Measurements from ENCODE around the gene IPO13.

IPO13 gene

GRCh38 chr1:43952731-43953346 is 6.1 kb downstream of the IPO13 start:
- H3K4me1 ChIP-seq (ENCODE audit: insufficient read depth, low read length, poor library complexity, severe bottlenecking): peaks cover 7% of the 10 kb centered on the region
- no peaks in the 10 kb centered on the region for H4K20me1 ChIP-seq (ENCODE audit: insufficient read depth, low read length, poor library complexity, severe bottlenecking)
- H2AFZ ChIP-seq (ENCODE audit: low read length): no peak overlapping the region
- H3F3A ChIP-seq (ENCODE audit: low read depth): no peaks in the 10 kb centered on the region
- H3K9me3 ChIP-seq (ENCODE audit: insufficient read depth, low read depth, low read length): no peaks in the 10 kb centered on the region
- H3K27me3 ChIP-seq (ENCODE audit: insufficient read depth, low read length, poor library complexity, severe bottlenecking): no peaks in the 10 kb centered on the region
- no peak overlapping the region for H3K4me2 ChIP-seq (ENCODE audit: low read depth, low read length, poor library complexity, severe bottlenecking)
- no peaks in the 10 kb centered on the region for H3K36me3 ChIP-seq (ENCODE audit: insufficient read depth, low read length)
- H3K79me2 ChIP-seq (ENCODE audit: insufficient read depth, low read length): peaks cover 7% of the 10 kb centered on the region
- H3K9ac ChIP-seq (ENCODE audit: low read depth, low read length, poor library complexity, severe bottlenecking): no peak overlapping the region
- no peak overlapping the region for H3K4me3 ChIP-seq (ENCODE audit: low read length, poor library complexity, severe bottlenecking)
- TF ChIP-seq EZH2phosphoT487 (IDR thresholded peaks at IDR 0.05; ENCODE audit: borderline replicate concordance): no peak
- TF ChIP-seq, protein P1, sequence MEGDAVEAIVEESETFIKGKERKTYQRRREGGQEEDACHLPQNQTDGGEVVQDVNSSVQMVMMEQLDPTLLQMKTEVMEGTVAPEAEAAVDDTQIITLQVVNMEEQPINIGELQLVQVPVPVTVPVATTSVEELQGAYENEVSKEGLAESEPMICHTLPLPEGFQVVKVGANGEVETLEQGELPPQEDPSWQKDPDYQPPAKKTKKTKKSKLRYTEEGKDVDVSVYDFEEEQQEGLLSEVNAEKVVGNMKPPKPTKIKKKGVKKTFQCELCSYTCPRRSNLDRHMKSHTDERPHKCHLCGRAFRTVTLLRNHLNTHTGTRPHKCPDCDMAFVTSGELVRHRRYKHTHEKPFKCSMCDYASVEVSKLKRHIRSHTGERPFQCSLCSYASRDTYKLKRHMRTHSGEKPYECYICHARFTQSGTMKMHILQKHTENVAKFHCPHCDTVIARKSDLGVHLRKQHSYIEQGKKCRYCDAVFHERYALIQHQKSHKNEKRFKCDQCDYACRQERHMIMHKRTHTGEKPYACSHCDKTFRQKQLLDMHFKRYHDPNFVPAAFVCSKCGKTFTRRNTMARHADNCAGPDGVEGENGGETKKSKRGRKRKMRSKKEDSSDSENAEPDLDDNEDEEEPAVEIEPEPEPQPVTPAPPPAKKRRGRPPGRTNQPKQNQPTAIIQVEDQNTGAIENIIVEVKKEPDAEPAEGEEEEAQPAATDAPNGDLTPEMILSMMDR (conservative IDR thresholded peaks at IDR 0.05; ENCODE audit: low read length): no peak
- no peaks in the 10 kb centered on the region for H3K9me2 ChIP-seq (replicated peaks; ENCODE audit: low read depth, low read length)

DNA sequence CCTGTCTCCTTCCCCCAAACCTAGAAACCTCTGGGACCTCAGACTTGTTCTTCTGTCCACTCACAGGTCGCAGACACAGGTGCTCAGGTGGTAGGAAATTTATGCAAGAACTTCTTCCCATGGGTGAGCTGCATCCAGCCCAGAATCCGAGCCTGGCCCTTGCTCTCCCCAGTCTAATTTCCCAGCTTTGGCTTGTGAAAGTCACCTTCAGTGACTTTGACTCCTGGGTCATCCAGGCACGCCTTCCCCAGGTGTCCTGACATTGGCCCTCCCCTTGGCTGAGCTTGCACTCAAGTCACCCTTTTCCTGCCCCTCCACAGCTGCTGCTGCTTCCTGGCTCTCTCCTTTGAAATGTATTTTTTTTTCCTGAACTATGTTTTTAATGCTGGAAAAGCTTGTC is 6.6 kb downstream of the IPO13 start:
- TF ChIP-seq, protein P1 (conservative IDR thresholded peaks at IDR 0.05; ENCODE audit: low read length): no peak
- no peak for TF ChIP-seq EZH2phosphoT487 (IDR thresholded peaks at IDR 0.05; ENCODE audit: borderline replicate concordance)
- Histone ChIP-seq H3K79me2 (ENCODE audit: insufficient read depth, low read length) (0 out of 2 replicates have a peak, but pooled peaks cover 1% of the 10 kb centered on the region), H3F3A (ENCODE audit: low read depth) (no peaks in the 10 kb centered on the region), H3K9me2 (replicated peaks; ENCODE audit: low read depth, low read length) (no peaks in the 10 kb centered on the region), H3K4me3 (ENCODE audit: low read length, poor library complexity, severe bottlenecking) (no peak overlapping the region), H3K27me3 (ENCODE audit: insufficient read depth, low read length, poor library complexity, severe bottlenecking) (no peaks in the 10 kb centered on the region), H2AFZ (ENCODE audit: low read length) (no peak overlapping the region), H3K9me3 (ENCODE audit: insufficient read depth, low read depth, low read length) (no peaks in the 10 kb centered on the region), H4K20me1 (ENCODE audit: insufficient read depth, low read length, poor library complexity, severe bottlenecking) (no peaks in the 10 kb centered on the region), H3K4me2 (ENCODE audit: low read depth, low read length, poor library complexity, severe bottlenecking) (no peak overlapping the region), H3K9ac (ENCODE audit: low read depth, low read length, poor library complexity, severe bottlenecking) (no peak overlapping the region), H3K4me1 (ENCODE audit: insufficient read depth, low read length, poor library complexity, severe bottlenecking) (peaks cover 3% of the 10 kb centered on the region), H3K36me3 (ENCODE audit: insufficient read depth, low read length) (no peaks in the 10 kb centered on the region)

- H2AFZ ChIP-seq (ENCODE audit: low read length): no peak overlapping the region
- no peaks in the 10 kb centered on the region for H3K36me3 ChIP-seq (ENCODE audit: insufficient read depth, low read length)
- H3F3A ChIP-seq (ENCODE audit: low read depth): no peaks in the 10 kb centered on the region
- H3K9me3 ChIP-seq (ENCODE audit: insufficient read depth, low read depth, low read length): no peaks in the 10 kb centered on the region
- no peaks in the 10 kb centered on the region for H3K4me1 ChIP-seq (ENCODE audit: insufficient read depth, low read length, poor library complexity, severe bottlenecking)
- no peak overlapping the region for H3K4me2 ChIP-seq (ENCODE audit: low read depth, low read length, poor library complexity, severe bottlenecking)
- H3K27me3 ChIP-seq (ENCODE audit: insufficient read depth, low read length, poor library complexity, severe bottlenecking): no peaks in the 10 kb centered on the region
- no peaks in the 10 kb centered on the region for H4K20me1 ChIP-seq (ENCODE audit: insufficient read depth, low read length, poor library complexity, severe bottlenecking)
- H3K79me2 ChIP-seq (ENCODE audit: insufficient read depth, low read length): no peaks in the 10 kb centered on the region
- TF ChIP-seq, protein P1 (conservative IDR thresholded peaks at IDR 0.05; ENCODE audit: low read length): no peak
- TF ChIP-seq EZH2phosphoT487 (IDR thresholded peaks at IDR 0.05; ENCODE audit: borderline replicate concordance): no peak
- no peak overlapping the region for H3K4me3 ChIP-seq (ENCODE audit: low read length, poor library complexity, severe bottlenecking)
- H3K9me2 ChIP-seq (replicated peaks; ENCODE audit: low read depth, low read length): no peaks in the 10 kb centered on the region
- no peak overlapping the region for H3K9ac ChIP-seq (ENCODE audit: low read depth, low read length, poor library complexity, severe bottlenecking)
Observed at GRCh38 chr1:43954036-43954435, 7.3 kb downstream of the IPO13 start.
